H1 (cell line): ENCODE measurements around the gene GLTPD2. TPM values are rescaled to one million over a fixed set of nuclear protein-coding genes. Genes with fewer than 3 reads are reported as not detected.

Experiments used
- ASH2L ChIP-seq: fragments of 200-600, 300-600 bp; sonication (generic); IDR thresholded peaks from one replicate; pipeline ENCODE4 v1.7.1; 2017; ENCODE audit warnings: low read length
- BACH1 ChIP-seq: IDR thresholded peaks from 2 replicates; pipeline ENCODE4 v1.6.1; 2012; ENCODE audit warnings: low read length, improper control_type of control experiment
- BCL11A ChIP-seq, 2 experiments: IDR thresholded peaks; one replicate each; pipeline ENCODE4 v1.6.1; 2011; ENCODE audit warnings: low read depth in 2 of 2, low read length in 2 of 2, mild to moderate bottlenecking in 2 of 2
- CBX8 ChIP-seq: fragments of 300-800, 300-1000 bp; sonication (generic); IDR thresholded peaks from 2 replicates; pipeline ENCODE4 v1.7.1; 2016; ENCODE audit warnings: low read depth, low read length, borderline replicate concordance
- CEBPB ChIP-seq: IDR thresholded peaks from 2 replicates; pipeline ENCODE4 v1.6.1; 2012; ENCODE audit warnings: low read depth, low read length
- CHD1 ChIP-seq: IDR thresholded peaks from 2 replicates; pipeline ENCODE4 v1.6.1; 2012; ENCODE audit warnings: low read depth, low read length, improper control_type of control experiment
- GABPA ChIP-seq: IDR thresholded peaks from 2 replicates; pipeline ENCODE4 v1.6.1; 2011; ENCODE audit warnings: mild to moderate bottlenecking, low read length, moderate library complexity, borderline replicate concordance; ENCODE audit not compliant: insufficient read depth
- HDAC2 ChIP-seq, 2 experiments: fragments of 300-600 bp in 1 of 2; sonication (generic) in 1 of 2; IDR thresholded peaks; 2 replicates each; pipeline ENCODE4 v1.6.1; 2011 to 2012; ENCODE audit warnings: low read depth in 2 of 2, low read length in 2 of 2, mild to moderate bottlenecking in 2 of 2, moderate library complexity in 2 of 2, borderline replicate concordance in 1 of 2, inconsistent platforms in 1 of 2
- HDAC6 ChIP-seq: IDR thresholded peaks from one replicate; pipeline ENCODE4 v1.7.1; 2012; ENCODE audit warnings: low read depth, mild to moderate bottlenecking, inconsistent platforms, low read length, moderate library complexity
- JUN ChIP-seq: IDR thresholded peaks from 2 replicates; pipeline ENCODE4 v1.6.1; 2011; ENCODE audit warnings: low read depth, mild to moderate bottlenecking, improper control_type of control experiment, low read length
- KDM5A ChIP-seq: fragments of 200-600 bp; IDR thresholded peaks from 2 replicates; pipeline ENCODE4 v1.7.1; 2012; ENCODE audit warnings: mild to moderate bottlenecking, low read length, inconsistent platforms, mixed read lengths
- POLR2AphosphoS5 ChIP-seq: IDR thresholded peaks from 2 replicates; pipeline ENCODE4 v1.6.1; 2011; ENCODE audit warnings: low read depth, low read length
- RBBP5 ChIP-seq: IDR thresholded peaks from 2 replicates; pipeline ENCODE4 v1.7.1; 2012; ENCODE audit warnings: low read depth, mild to moderate bottlenecking, inconsistent platforms, low read length, moderate library complexity, borderline replicate concordance
- RNF2 ChIP-seq: fragments of 200-900, 300-1000 bp; sonication (generic); IDR thresholded peaks from 2 replicates; pipeline ENCODE4 v1.7.1; 2016; ENCODE audit warnings: borderline replicate concordance, low read depth, mild to moderate bottlenecking, antibody characterized with exemption, low read length; ENCODE audit not compliant: poor library complexity, severe bottlenecking; ENCODE audit errors: missing control alignments
- RXRA ChIP-seq: IDR thresholded peaks from 2 replicates; pipeline ENCODE4 v1.6.1; 2011; ENCODE audit warnings: low read depth, mild to moderate bottlenecking, low read length, moderate library complexity; ENCODE audit not compliant: insufficient read depth
- SIN3A ChIP-seq, 2 experiments: IDR thresholded peaks in 1 of 2; conservative IDR thresholded peaks in 1 of 2; 2 replicates each; pipeline ENCODE4 v1.6.1; 2011 to 2012; ENCODE audit warnings: low read length in 2 of 2, improper control_type of control experiment in 1 of 2, low read depth in 1 of 2, mild to moderate bottlenecking in 1 of 2
- SIRT6 ChIP-seq: IDR thresholded peaks from one replicate; pipeline ENCODE4 v1.7.1; 2012; ENCODE audit warnings: low read length, inconsistent platforms
- SP4 ChIP-seq: IDR thresholded peaks from 2 replicates; pipeline ENCODE4 v1.6.1; 2012; ENCODE audit warnings: low read length, inconsistent platforms
- TBP ChIP-seq: IDR thresholded peaks from 2 replicates; pipeline ENCODE4 v1.6.1; 2011; ENCODE audit warnings: low read depth, low read length, improper control_type of control experiment
- USF2 ChIP-seq: IDR thresholded peaks from 2 replicates; pipeline ENCODE4 v1.6.1; 2011; ENCODE audit warnings: low read length, improper control_type of control experiment
- YY1 ChIP-seq: IDR thresholded peaks from 2 replicates; pipeline ENCODE4 v1.6.1; 2011; ENCODE audit warnings: low read depth, mild to moderate bottlenecking, low read length
- ZNF274 ChIP-seq: IDR thresholded peaks from 2 replicates; pipeline ENCODE4 v1.7.0; 2012; ENCODE audit warnings: low read length, borderline replicate concordance; ENCODE audit errors: extremely low read depth
- polyA plus RNA-seq, 7 experiments: library from polyadenylated mRNA; depleted of rRNA in 3 of 7; stranded (reverse) in 5 of 7; unstranded in 2 of 7; fragments of >200 nt in 5 of 7; fragments of 200-250 nt in 2 of 7; gene quantifications; 1 replicate in 5 of 7; 2 replicates in 1 of 7; 4 replicates in 1 of 7; pipeline versions ENCODE4 v1.2.1 to v1.2.3, GENCODE V29; 2011 to 2013; ENCODE audit warnings: missing spikeins in 2 of 7, mixed read lengths in 2 of 7
- total RNA-seq: library from RNA; stranded (reverse); fragmentation: NEBNext Ultra II Directional; extraction: Animal tissue kit (Norgen Biotek cat#: 25700); gene quantifications from 2 replicates; pipeline ENCODE4 v1.2.1, GENCODE V29; 2021
- TF ChIP-seq, protein P1 (sequence below): IDR thresholded peaks from 2 replicates; pipeline ENCODE4 v1.6.1; 2012; ENCODE audit warnings: inconsistent platforms

GLTPD2 gene
- total and polyA plus RNA-seq, 2 of the 8 experiments (the other 6 are each of a cell fraction or from before 2014, with no cell fraction given): not detected

GRCh38 chr17:4833178-4833940 is 44.6 kb downstream of the GLTPD2 start, which contains the start of gene MINK1 (continued):
- TF ChIP-seq ZNF274 (no peak), CHD1 (no peak), RXRA (no peak), POLR2AphosphoS5 (no peak), RBBP5 (no peak; the same call in 1 of the 2 replicates), HDAC6 (no peak), CBX8 (no peak), CEBPB (no peak), TBP (no peak), USF2 (no peak), ASH2L (peak; percentile 74), SIRT6 (no peak), RNF2 (no peak), BACH1 (peak; percentile 82), JUN (no peak), GABPA (no peak), SIN3A (conservative IDR thresholded peaks at IDR 0.05 in 1 of 2, IDR thresholded peaks at IDR 0.05 in 1 of 2; ENCODE audit: low read depth in 1 of 2, low read length in 2 of 2) (peak in 1 of 2 experiments; percentile 35; a peak in 1 of 4 replicates), SP4 (no peak), KDM5A (no peak), BCL11A (IDR thresholded peaks at IDR 0.05; ENCODE audit: low read depth in 2 of 2, low read length in 2 of 2) (no peak), YY1 (no peak), HDAC2 (IDR thresholded peaks at IDR 0.05; ENCODE audit: borderline replicate concordance in 1 of 2, low read depth in 2 of 2, low read length in 2 of 2) (no peak; a peak in 1 of 4 replicates)
- TF ChIP-seq, protein P1, sequence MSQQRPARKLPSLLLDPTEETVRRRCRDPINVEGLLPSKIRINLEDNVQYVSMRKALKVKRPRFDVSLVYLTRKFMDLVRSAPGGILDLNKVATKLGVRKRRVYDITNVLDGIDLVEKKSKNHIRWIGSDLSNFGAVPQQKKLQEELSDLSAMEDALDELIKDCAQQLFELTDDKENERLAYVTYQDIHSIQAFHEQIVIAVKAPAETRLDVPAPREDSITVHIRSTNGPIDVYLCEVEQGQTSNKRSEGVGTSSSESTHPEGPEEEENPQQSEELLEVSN: no peak
